Neural cell (in vitro differentiated cells): ENCODE data around the gene GDE1. TPM values are rescaled to one million over a fixed set of nuclear protein-coding genes. Genes with fewer than 3 reads are reported as not detected.

Experiments used
- H2AFZ ChIP-seq: fragments of 200-600, 300-800 bp; sonication (generic), shearing (Covaris generic); 2 replicates; pipeline ENCODE4 v1.6.0; 2014; ENCODE audit warnings: low read depth, mild to moderate bottlenecking, antibody characterized with exemption, low read length, moderate library complexity
- H3F3A ChIP-seq: fragments of 200-600 bp; shearing (Covaris generic); 2 replicates; pipeline ENCODE4 v1.6.1; 2016; ENCODE audit warnings: mild to moderate bottlenecking, moderate library complexity, mixed read lengths, antibody characterized with exemption, low read length; ENCODE audit not compliant: insufficient read depth, poor library complexity, severe bottlenecking
- H3K27ac ChIP-seq: fragments of 200-600, 300-800 bp; sonication (generic), shearing (Covaris generic); 2 replicates; pipeline ENCODE4 v1.5.1; 2014; ENCODE audit warnings: mild to moderate bottlenecking, low read length, moderate library complexity
- H3K27me3 ChIP-seq: fragments of 300-800, 200-600 bp; sonication (generic), shearing (Covaris generic); 2 replicates; pipeline ENCODE4 v1.6.0; 2014; ENCODE audit warnings: mild to moderate bottlenecking, low read depth, low read length, moderate library complexity; ENCODE audit not compliant: insufficient read depth
- H3K36me3 ChIP-seq: fragments of 300-800, 200-600 bp; sonication (generic), shearing (Covaris generic); 2 replicates; pipeline ENCODE4 v1.5.1; 2014; ENCODE audit warnings: mild to moderate bottlenecking, antibody characterized with exemption, low read length, moderate library complexity; ENCODE audit not compliant: insufficient read depth
- H3K4me2 ChIP-seq: fragments of 300-800, 200-600 bp; sonication (generic), shearing (Covaris generic); 2 replicates; pipeline ENCODE4 v1.6.0; 2014; ENCODE audit warnings: mild to moderate bottlenecking, low read length
- H3K4me3 ChIP-seq: fragments of 300-800, 200-600 bp; sonication (generic), shearing (Covaris generic); 2 replicates; pipeline ENCODE4 v1.5.1; 2014; ENCODE audit warnings: mild to moderate bottlenecking, low read length, moderate library complexity
- H3K79me2 ChIP-seq: fragments of 200-600 bp; shearing (Covaris generic); replicated peaks from 2 replicates; pipeline ENCODE4 v1.6.0; 2014; ENCODE audit warnings: mild to moderate bottlenecking, low read length, moderate library complexity; ENCODE audit not compliant: insufficient read depth
- H3K9ac ChIP-seq: fragments of 300-800, 200-600 bp; sonication (generic), shearing (Covaris generic); 2 replicates; pipeline ENCODE4 v1.6.1; 2016; ENCODE audit warnings: mild to moderate bottlenecking, low read length, mixed read lengths
- H3K9me2 ChIP-seq: fragments of 200-600 bp; shearing (Covaris generic); 2 replicates; pipeline ENCODE4 v1.6.1; 2016; ENCODE audit warnings: mild to moderate bottlenecking, low read length, mixed read lengths; ENCODE audit not compliant: insufficient read depth
- H3K9me3 ChIP-seq: fragments of 200-600, 300-800 bp; sonication (generic), shearing (Covaris generic); 2 replicates; pipeline ENCODE4 v1.6.1; 2016; ENCODE audit warnings: mild to moderate bottlenecking, mixed run types, low read length, moderate library complexity, mixed read lengths
- H4K20me1 ChIP-seq: fragments of 200-600 bp; shearing (Covaris generic); 2 replicates; pipeline ENCODE4 v1.6.1; 2016; ENCODE audit warnings: mild to moderate bottlenecking, mixed run types; ENCODE audit not compliant: insufficient read depth
- CTCF ChIP-seq: fragments of 450-650 bp; IDR thresholded peaks from 2 replicates; pipeline ENCODE4 v1.5.1; 2014; ENCODE audit warnings: antibody characterized with exemption, mild to moderate bottlenecking, moderate library complexity; ENCODE audit not compliant: poor library complexity, severe bottlenecking
- EP300 ChIP-seq: fragments of 450-650 bp; conservative IDR thresholded peaks from 2 replicates; pipeline ENCODE4 v1.6.1; 2014; ENCODE audit warnings: antibody characterized with exemption, mild to moderate bottlenecking, moderate library complexity; ENCODE audit not compliant: poor library complexity, severe bottlenecking
- EZH2 ChIP-seq: fragments of 200-600, 300-800 bp; shearing (Covaris generic), sonication (generic); IDR thresholded peaks from 2 replicates; pipeline ENCODE4 v1.6.1; 2014; ENCODE audit warnings: antibody characterized with exemption, low read length, borderline replicate concordance, mild to moderate bottlenecking; ENCODE audit not compliant: insufficient read depth, poor library complexity, severe bottlenecking
- MXI1 ChIP-seq: fragments of 450-650 bp; conservative IDR thresholded peaks from 2 replicates; pipeline ENCODE4 v1.6.1; 2014; ENCODE audit warnings: antibody characterized with exemption, mild to moderate bottlenecking; ENCODE audit not compliant: poor library complexity, severe bottlenecking
- POLR2AphosphoS5 ChIP-seq: IDR thresholded peaks from 2 replicates; pipeline ENCODE4 v1.6.1; 2012
- RAD21 ChIP-seq: fragments of 450-650 bp; conservative IDR thresholded peaks from 2 replicates; pipeline ENCODE4 v1.6.1; 2014; ENCODE audit warnings: antibody characterized with exemption, mild to moderate bottlenecking, moderate library complexity
- REST ChIP-seq: IDR thresholded peaks from 2 replicates; pipeline ENCODE4 v1.6.1; 2012; ENCODE audit warnings: borderline replicate concordance
- SMC3 ChIP-seq: fragments of 450-650 bp; conservative IDR thresholded peaks from 2 replicates; pipeline ENCODE4 v1.6.1; 2014; ENCODE audit warnings: antibody characterized with exemption, mild to moderate bottlenecking, moderate library complexity; ENCODE audit not compliant: poor library complexity
- TAF1 ChIP-seq: IDR thresholded peaks from 2 replicates; pipeline ENCODE4 v1.6.1; 2012; ENCODE audit warnings: low read depth
- polyA plus RNA-seq: library from polyadenylated mRNA; depleted of rRNA; stranded (reverse); fragments of >200 nt; gene quantifications from 2 replicates; pipeline ENCODE4 v1.2.3, GENCODE V29; 2014

GDE1 gene
- polyA plus RNA-seq, 1 donor from 2014 or later: 74.7 TPM

- H3K4me2 ChIP-seq: no peak overlapping the region
- no peaks in the 10 kb centered on the region for H4K20me1 ChIP-seq
- H3K9me3 ChIP-seq: no peaks in the 10 kb centered on the region
- no peaks in the 10 kb centered on the region for H3K9me2 ChIP-seq
- TF ChIP-seq SMC3 (no peak), RAD21 (no peak), EZH2 (no peak), TAF1 (no peak), REST (no peak), MXI1 (no peak), CTCF (no peak), POLR2AphosphoS5 (no peak), EP300 (no peak)
- H3F3A ChIP-seq: no peaks in the 10 kb centered on the region
- no peak overlapping the region for H2AFZ ChIP-seq
- no peak overlapping the region for H3K4me3 ChIP-seq
- H3K79me2 ChIP-seq: no peaks in the 10 kb centered on the region
- no peak overlapping the region for H3K27ac ChIP-seq
- H3K36me3 ChIP-seq: no peaks in the 10 kb centered on the region
- no peak overlapping the region for H3K9ac ChIP-seq
- H3K27me3 ChIP-seq: no peaks in the 10 kb centered on the region
Measured at GRCh38 chr16:19478505-19478904, 43.4 kb downstream of the GDE1 start.

- no peaks in the 10 kb centered on the region for H3K9me3 ChIP-seq
- no peaks in the 10 kb centered on the region for H3K27me3 ChIP-seq
- H3F3A ChIP-seq: no peaks in the 10 kb centered on the region
- no peak overlapping the region for H3K9ac ChIP-seq
- no peak overlapping the region for H3K4me3 ChIP-seq
- H3K4me2 ChIP-seq: no peak overlapping the region
- H3K79me2 ChIP-seq: no peaks in the 10 kb centered on the region
- H3K9me2 ChIP-seq: no peaks in the 10 kb centered on the region
- no peak overlapping the region for H3K27ac ChIP-seq
- H2AFZ ChIP-seq: no peak overlapping the region
- no peaks in the 10 kb centered on the region for H3K36me3 ChIP-seq
- no peaks in the 10 kb centered on the region for H4K20me1 ChIP-seq
- TF ChIP-seq EZH2 (no peak), SMC3 (no peak), MXI1 (no peak), CTCF (no peak), RAD21 (no peak), EP300 (no peak), REST (no peak), POLR2AphosphoS5 (no peak), TAF1 (no peak)
Measured at GRCh38 chr16:19474617-19475016, 47.3 kb downstream of the GDE1 start.
